DOHH2 (cell line): ENCODE results near the gene CRIP1.

Experiments
- CTCF ChIP-seq: fragments of 200-600 bp; sonication (generic); IDR thresholded peaks from one replicate; pipeline ENCODE4 v1.5.1; 2014; ENCODE audit warnings: antibody characterized with exemption, mild to moderate bottlenecking, low read depth, low read length; ENCODE audit not compliant: poor library complexity, severe bottlenecking
- EZH2phosphoT487 ChIP-seq: fragments of 200-600 bp; sonication (generic); IDR thresholded peaks from 2 replicates; pipeline ENCODE4 v1.6.1; 2017; ENCODE audit warnings: borderline replicate concordance, mild to moderate bottlenecking, antibody characterized with exemption, low read length, moderate library complexity, mixed read lengths

- TF ChIP-seq CTCF (no peak), EZH2phosphoT487 (no peak)
Measured at GRCh38 chr14:105491366-105491973, 4.8 kb downstream of the CRIP1 start.
